Measurements from ENCODE around the gene KAZN. TPM values are rescaled to one million over a fixed set of nuclear protein-coding genes. Genes with fewer than 3 reads are reported as not detected.

Gene KAZN
- total RNA-seq, 3 donors from 2014 or later: 0.35 to 1.7 (median 1.2) TPM

GRCh38 chr1:14817223-14818170 is 219.0 kb downstream of the KAZN start:
- Mint-ChIP-seq H3K27me3 (ENCODE audit: low read depth) (peaks cover 5% of the 10 kb centered on the region), H3K4me3 (no peak overlapping the region)

DNA sequence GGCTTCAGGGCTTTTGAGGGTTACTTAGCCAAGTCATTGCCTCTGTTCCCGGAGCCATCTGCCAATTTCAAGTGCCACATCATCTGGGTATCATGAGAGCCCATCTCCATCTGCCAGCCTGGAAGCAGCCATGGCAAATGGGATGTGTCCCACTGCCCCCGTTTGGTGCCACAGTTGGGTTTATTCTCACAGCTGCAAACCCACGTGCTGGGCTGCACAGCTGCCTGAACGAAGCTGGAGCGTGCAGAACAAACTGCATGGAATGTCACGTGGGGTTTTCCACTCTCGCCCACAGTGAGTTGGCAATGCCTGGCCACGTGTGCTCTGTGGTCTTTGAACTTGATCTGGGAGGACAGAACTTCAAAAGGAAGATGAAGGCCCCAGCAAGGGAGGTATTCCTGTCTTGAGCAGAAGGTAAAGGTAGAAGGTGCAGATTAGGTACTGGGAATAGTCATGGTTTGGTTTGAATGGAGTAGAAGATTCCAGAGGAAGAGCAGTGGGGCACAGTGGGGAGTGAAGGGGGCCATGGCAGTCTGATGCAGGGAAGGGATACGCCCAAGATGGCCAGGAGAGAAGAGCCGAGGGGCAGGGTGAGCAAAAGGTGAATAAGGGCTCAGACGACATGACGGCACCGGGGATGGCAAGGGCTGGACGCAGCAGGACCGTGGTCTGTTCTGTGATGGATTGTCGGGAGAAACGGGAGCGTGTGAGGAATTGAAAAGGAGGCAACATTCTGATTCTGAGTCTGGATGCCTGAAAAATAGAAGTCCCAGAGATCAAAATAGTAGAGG is 222.0 kb downstream of the KAZN start:
- no peaks in the 10 kb centered on the region for H3K4me1 Mint-ChIP-seq (ENCODE audit: low read depth)
- peaks cover 8% of the 10 kb centered on the region for H3K27me3 Mint-ChIP-seq (ENCODE audit: low read depth)
- DNase-seq (no peak), ATAC-seq (no peak)
- H3K36me3 Mint-ChIP-seq (ENCODE audit: insufficient read depth): no peaks in the 10 kb centered on the region
- no peaks in the 10 kb centered on the region for H3K9me3 Mint-ChIP-seq
- no peak overlapping the region for H3K4me3 Mint-ChIP-seq

More at GRCh38 chr1:14817223-14818170, 219.0 kb downstream of the KAZN start:
- no peak for DNase-seq
- H3K9me3 Mint-ChIP-seq: no peaks in the 10 kb centered on the region
- H3K36me3 Mint-ChIP-seq (ENCODE audit: insufficient read depth): no peaks in the 10 kb centered on the region
- no peaks in the 10 kb centered on the region for H3K4me1 Mint-ChIP-seq (ENCODE audit: low read depth)
- no peak for ATAC-seq

GRCh38 chr1:14822493-14822892 is 224.0 kb downstream of the KAZN start:
- H3K4me3 Mint-ChIP-seq: no peak overlapping the region
- no peaks in the 10 kb centered on the region for H3K36me3 Mint-ChIP-seq (ENCODE audit: insufficient read depth)
- ATAC-seq: no peak

DNA sequence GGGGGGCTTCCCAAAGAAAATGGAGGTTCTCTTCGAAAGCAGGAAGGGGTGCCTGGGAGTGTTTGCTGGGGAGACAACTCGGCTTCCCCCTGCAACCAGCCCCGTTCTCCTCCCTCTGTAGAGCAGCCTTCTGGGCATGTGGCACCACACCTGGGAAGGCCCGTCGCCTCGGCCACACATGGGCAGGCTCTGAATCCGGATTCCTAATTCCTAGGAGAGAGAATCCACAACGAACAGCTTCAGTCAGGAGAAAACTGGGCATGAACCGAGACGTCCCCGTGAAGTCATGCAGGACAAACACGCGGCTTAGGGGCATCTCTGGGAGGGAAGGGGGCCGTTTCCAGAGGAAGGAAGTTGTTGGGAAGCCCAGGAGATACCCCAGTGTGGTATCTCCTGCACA is 224.5 kb downstream of the KAZN start:
- no peak for DNase-seq
- H3K4me1 Mint-ChIP-seq (ENCODE audit: low read depth): no peaks in the 10 kb centered on the region
- no peak overlapping the region for H3K4me3 Mint-ChIP-seq
- peaks cover 11% of the 10 kb centered on the region for H3K27me3 Mint-ChIP-seq (ENCODE audit: low read depth)
- H3K9me3 Mint-ChIP-seq: no peaks in the 10 kb centered on the region
- H3K36me3 Mint-ChIP-seq (ENCODE audit: insufficient read depth): no peaks in the 10 kb centered on the region
- no peak for ATAC-seq

More at GRCh38 chr1:14822493-14822892, 224.0 kb downstream of the KAZN start:
- Mint-ChIP-seq H3K27me3 (ENCODE audit: low read depth) (peaks cover 11% of the 10 kb centered on the region), H3K9me3 (no peaks in the 10 kb centered on the region), H3K4me1 (ENCODE audit: low read depth) (no peaks in the 10 kb centered on the region)
- DNase-seq: no peak

- ATAC-seq: no peak
Measured at GRCh38 chr1:14824314-14824915, 225.9 kb downstream of the KAZN start.

DNA sequence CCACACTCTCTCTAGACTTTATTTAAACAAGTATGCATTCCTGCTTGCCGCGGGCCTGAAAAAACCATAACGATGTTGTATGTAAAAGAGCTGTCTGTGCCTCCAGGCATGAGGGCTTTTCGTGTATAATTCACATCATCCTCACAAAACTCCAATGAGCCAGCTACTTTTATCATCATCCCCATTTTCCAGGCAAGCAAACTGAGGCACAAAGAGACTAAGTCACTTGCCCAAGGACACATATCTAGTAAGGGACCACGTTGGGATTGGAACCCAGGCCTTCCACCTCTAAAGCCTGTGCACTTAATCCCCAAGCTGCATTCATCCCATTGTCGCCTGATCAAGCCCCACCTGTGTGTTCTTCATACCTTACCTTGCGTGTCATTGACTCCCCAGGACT is 226.9 kb downstream of the KAZN start:
- Mint-ChIP-seq H3K9me3 (no peaks in the 10 kb centered on the region), H3K4me1 (ENCODE audit: low read depth) (no peaks in the 10 kb centered on the region), H3K27me3 (ENCODE audit: low read depth) (peaks cover 11% of the 10 kb centered on the region), H3K36me3 (ENCODE audit: insufficient read depth) (no peaks in the 10 kb centered on the region), H3K4me3 (no peak overlapping the region)
- DNase-seq (no peak), ATAC-seq (no peak)

More at GRCh38 chr1:14824314-14824915, 225.9 kb downstream of the KAZN start:
- Mint-ChIP-seq H3K27me3 (ENCODE audit: low read depth) (peaks cover 11% of the 10 kb centered on the region), H3K9me3 (no peaks in the 10 kb centered on the region), H3K4me3 (no peak overlapping the region), H3K36me3 (ENCODE audit: insufficient read depth) (no peaks in the 10 kb centered on the region), H3K4me1 (ENCODE audit: low read depth) (no peaks in the 10 kb centered on the region)
- no peak for DNase-seq

- H3K9me3 Mint-ChIP-seq: no peaks in the 10 kb centered on the region
- H3K27me3 Mint-ChIP-seq (ENCODE audit: low read depth): peaks cover 5% of the 10 kb centered on the region
- H3K36me3 Mint-ChIP-seq (ENCODE audit: insufficient read depth): no peaks in the 10 kb centered on the region
- no peaks in the 10 kb centered on the region for H3K4me1 Mint-ChIP-seq (ENCODE audit: low read depth)
- no peak for DNase-seq
- ATAC-seq: no peak
- no peak overlapping the region for H3K4me3 Mint-ChIP-seq
Measured at GRCh38 chr1:14826172-14826636, 227.7 kb downstream of the KAZN start.

GRCh38 chr1:14826731-14827326 is 228.3 kb downstream of the KAZN start:
- DNase-seq (no peak), ATAC-seq (no peak)
- H3K9me3 Mint-ChIP-seq: no peaks in the 10 kb centered on the region
- H3K4me1 Mint-ChIP-seq (ENCODE audit: low read depth): no peaks in the 10 kb centered on the region
- H3K27me3 Mint-ChIP-seq (ENCODE audit: low read depth): peaks cover 5% of the 10 kb centered on the region
- H3K4me3 Mint-ChIP-seq: no peak overlapping the region
- no peaks in the 10 kb centered on the region for H3K36me3 Mint-ChIP-seq (ENCODE audit: insufficient read depth)

- no peaks in the 10 kb centered on the region for H3K36me3 Mint-ChIP-seq (ENCODE audit: insufficient read depth)
- H3K9me3 Mint-ChIP-seq: no peaks in the 10 kb centered on the region
- ATAC-seq (no peak), DNase-seq (no peak)
- H3K4me3 Mint-ChIP-seq: no peak overlapping the region
- no peaks in the 10 kb centered on the region for H3K4me1 Mint-ChIP-seq (ENCODE audit: low read depth)
- H3K27me3 Mint-ChIP-seq (ENCODE audit: low read depth): peaks cover 5% of the 10 kb centered on the region
Measured at GRCh38 chr1:14827870-14828269, 229.4 kb downstream of the KAZN start.

- no peak for ATAC-seq
- Mint-ChIP-seq H3K27me3 (ENCODE audit: low read depth) (peaks cover 5% of the 10 kb centered on the region), H3K36me3 (ENCODE audit: insufficient read depth) (no peaks in the 10 kb centered on the region), H3K4me3 (no peak overlapping the region), H3K9me3 (no peaks in the 10 kb centered on the region), H3K4me1 (ENCODE audit: low read depth) (no peaks in the 10 kb centered on the region)
- DNase-seq: no peak
Measured at GRCh38 chr1:14828665-14829064, 230.2 kb downstream of the KAZN start.

DNA sequence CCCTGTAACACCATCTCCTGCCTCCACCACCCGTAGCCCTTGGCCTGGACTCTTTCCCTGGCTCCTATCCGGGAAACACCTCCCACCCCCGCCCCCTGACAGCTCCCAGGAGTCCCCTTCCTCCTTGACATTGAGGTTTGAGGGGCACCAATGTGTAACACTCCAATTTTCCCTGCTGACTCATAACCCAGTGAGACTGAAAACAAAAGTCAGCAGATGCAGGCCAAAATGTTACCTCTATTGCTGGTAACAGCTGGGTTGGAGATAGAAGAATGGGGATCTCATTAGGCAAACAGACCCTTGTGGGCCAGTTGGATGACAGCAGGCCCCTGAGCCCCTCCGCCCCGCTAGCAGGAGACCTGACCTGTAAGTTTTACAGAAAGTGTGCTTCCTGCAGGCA is 237.2 kb downstream of the KAZN start:
- ATAC-seq: no peak
- no peaks in the 10 kb centered on the region for H3K36me3 Mint-ChIP-seq (ENCODE audit: insufficient read depth)
- peaks cover 2% of the 10 kb centered on the region for H3K27me3 Mint-ChIP-seq (ENCODE audit: low read depth)
- peaks cover 2% of the 10 kb centered on the region for H3K9me3 Mint-ChIP-seq
- DNase-seq: no peak
- no peak overlapping the region for H3K4me3 Mint-ChIP-seq
- no peaks in the 10 kb centered on the region for H3K4me1 Mint-ChIP-seq (ENCODE audit: low read depth)

DNA sequence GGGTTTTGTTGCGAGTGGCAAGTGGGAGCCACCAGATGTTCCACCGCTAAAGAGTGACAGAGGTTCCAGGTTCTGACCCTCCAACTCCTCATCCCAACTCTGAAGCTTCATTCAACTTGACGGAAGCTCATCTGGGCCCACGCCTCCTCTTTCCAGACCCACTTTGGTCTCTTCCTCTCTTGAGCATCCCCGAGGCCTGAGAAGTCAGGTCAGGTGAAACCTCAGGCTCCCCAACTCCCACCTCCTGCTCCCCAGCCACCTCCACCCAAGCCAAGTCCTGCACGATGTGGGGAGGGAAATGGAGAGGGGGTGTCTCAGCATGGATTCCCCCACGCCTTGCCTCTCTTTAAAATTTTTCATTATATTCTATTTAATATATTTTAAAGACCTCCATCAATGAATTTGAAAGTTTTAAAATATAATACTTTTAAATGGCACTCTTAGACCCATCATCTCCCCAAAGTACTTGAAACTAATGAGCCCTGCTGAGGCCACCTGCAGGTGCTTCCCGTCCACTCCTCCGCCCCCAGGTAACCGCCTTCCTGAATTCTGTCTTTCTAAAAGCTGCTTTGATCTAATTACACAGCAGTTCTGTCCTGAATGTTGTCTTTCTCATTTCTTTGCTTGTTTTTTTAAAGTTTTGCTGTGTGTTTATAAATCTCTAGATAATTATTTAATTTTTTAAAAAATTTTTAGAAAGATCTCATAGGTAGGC is 238.1 kb downstream of the KAZN start:
- DNase-seq: no peak
- peaks cover 7% of the 10 kb centered on the region for H3K9me3 Mint-ChIP-seq
- no peak for ATAC-seq
- H3K4me3 Mint-ChIP-seq: no peak overlapping the region
- H3K4me1 Mint-ChIP-seq (ENCODE audit: low read depth): no peaks in the 10 kb centered on the region
- no peaks in the 10 kb centered on the region for H3K36me3 Mint-ChIP-seq (ENCODE audit: insufficient read depth)
- peaks cover 2% of the 10 kb centered on the region for H3K27me3 Mint-ChIP-seq (ENCODE audit: low read depth)

DNA sequence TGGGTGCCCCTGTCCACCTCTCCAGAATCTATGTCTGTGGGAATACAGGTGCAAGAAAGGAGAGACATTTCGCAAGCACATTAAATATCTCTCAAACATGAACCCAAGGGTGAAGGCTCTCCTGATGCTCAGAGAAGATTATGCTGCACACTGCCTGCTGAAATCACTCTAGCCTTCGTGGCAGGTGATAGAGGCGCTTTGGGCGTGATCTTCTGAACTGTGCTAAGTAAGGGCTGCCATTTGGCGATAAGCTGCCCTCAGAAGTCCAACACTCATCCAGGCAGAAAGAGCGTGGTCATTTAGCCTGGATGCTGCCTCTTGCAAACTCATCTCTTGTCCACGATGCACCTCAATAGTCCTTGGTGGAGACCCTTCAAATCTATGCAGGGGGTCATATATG is 241.9 kb downstream of the KAZN start:
- Mint-ChIP-seq H3K4me3 (no peak overlapping the region), H3K36me3 (ENCODE audit: insufficient read depth) (no peaks in the 10 kb centered on the region), H3K4me1 (ENCODE audit: low read depth) (no peaks in the 10 kb centered on the region), H3K9me3 (peaks cover 16% of the 10 kb centered on the region), H3K27me3 (ENCODE audit: low read depth) (peaks cover 6% of the 10 kb centered on the region)
- no peak for DNase-seq
- no peak for ATAC-seq
